ENCODE results near the gene CD37.
A peak's percentile ranks its signal among the peaks of the same experiment; 100 is the strongest.
"Not testable (repeated sequence)": the region's sequence is repeated elsewhere in the genome, so short reads cannot be mapped to it uniquely, and the experiment has no call there.

The CD37 gene

GRCh38 chr19:49347191-49347590 is 12.0 kb downstream of the CD37 start:
- no peak for DNase-seq (ENCODE audit: low read depth, low spot score)

- peak; percentile 51 for DNase-seq (ENCODE audit: low read depth, low spot score)
Measured at GRCh38 chr19:49347835-49348234, 12.6 kb downstream of the CD37 start.

GRCh38 chr19:49348305-49349189 is 13.3 kb downstream of the CD37 start:
- no peak for DNase-seq (ENCODE audit: low read depth, low spot score)

GRCh38 chr19:49349567-49349966 is 14.4 kb downstream of the CD37 start:
- DNase-seq (ENCODE audit: low read depth, low spot score), result no peak

- no peak for DNase-seq (ENCODE audit: low read depth, low spot score)
Measured at GRCh38 chr19:49355909-49356353, 20.7 kb downstream of the CD37 start.

GRCh38 chr19:49356382-49356781 is 21.2 kb downstream of the CD37 start:
- DNase-seq (ENCODE audit: low read depth, low spot score), result no peak

GRCh38 chr19:49357186-49357585 is 22.0 kb downstream of the CD37 start:
- DNase-seq (ENCODE audit: low read depth, low spot score), result no peak

GRCh38 chr19:49359851-49360820 is 24.9 kb downstream of the CD37 start:
- no peak for DNase-seq (ENCODE audit: low read depth, low spot score)

- peak; percentile 96 for DNase-seq (ENCODE audit: low read depth, low spot score)
Measured at GRCh38 chr19:49361438-49362047, 26.3 kb downstream of the CD37 start.

- DNase-seq (ENCODE audit: low read depth, low spot score), result peak; percentile 87
Measured at GRCh38 chr19:49362048-49362928, 27.1 kb downstream of the CD37 start, which contains the start of gene TEAD2. TSS of gene TEAD2 (minus strand) at chr19:49362416. CDS start at chr19:49360075, 2,341 bp downstream.

GRCh38 chr19:49362929-49363267 is 27.7 kb downstream of the CD37 start:
- peak; percentile 70 for DNase-seq (ENCODE audit: low read depth, low spot score)

GRCh38 chr19:49363268-49364082 is 28.3 kb downstream of the CD37 start, which contains the start of gene DKKL1:
TSS of gene DKKL1 (plus strand) at chr19:49363877. CDS start at chr19:49363999, 122 bp downstream.
- peak; percentile 99 for DNase-seq (ENCODE audit: low read depth, low spot score)

GRCh38 chr19:49364083-49364737 is 29.0 kb downstream of the CD37 start:
- DNase-seq (ENCODE audit: low read depth, low spot score), result no peak

- DNase-seq (ENCODE audit: low read depth, low spot score), result no peak
Measured at GRCh38 chr19:49366110-49366509, 30.9 kb downstream of the CD37 start.

GRCh38 chr19:49368711-49369358 is 33.6 kb downstream of the CD37 start:
- DNase-seq (ENCODE audit: low read depth, low spot score), result no peak

GRCh38 chr19:49371184-49371583 is 36.0 kb downstream of the CD37 start:
- DNase-seq (ENCODE audit: low read depth, low spot score), result no peak

GRCh38 chr19:49373174-49373573 is 38.0 kb downstream of the CD37 start:
- not testable (repeated sequence) for DNase-seq (ENCODE audit: low read depth, low spot score)

- DNase-seq (ENCODE audit: low read depth, low spot score), result no peak
Measured at GRCh38 chr19:49374665-49375434, 39.6 kb downstream of the CD37 start.
